22Rv1 (cell line): ENCODE results near the gene DUSP18.

Source experiments
- H3K27ac ChIP-seq: fragments of 450-650 bp; 2 replicates; pipeline ENCODE4 v1.5.1; 2017
- ZFX ChIP-seq: fragments of 450-650 bp; IDR thresholded peaks from 2 replicates; pipeline ENCODE4 v1.6.1; 2017; ENCODE audit warnings: antibody characterized with exemption, borderline replicate concordance
- TF ChIP-seq, protein P1 (sequence below): fragments of 450-650 bp; IDR thresholded peaks from 2 replicates; pipeline ENCODE4 v1.5.1; 2017; ENCODE audit warnings: mild to moderate bottlenecking

Gene DUSP18

DNA sequence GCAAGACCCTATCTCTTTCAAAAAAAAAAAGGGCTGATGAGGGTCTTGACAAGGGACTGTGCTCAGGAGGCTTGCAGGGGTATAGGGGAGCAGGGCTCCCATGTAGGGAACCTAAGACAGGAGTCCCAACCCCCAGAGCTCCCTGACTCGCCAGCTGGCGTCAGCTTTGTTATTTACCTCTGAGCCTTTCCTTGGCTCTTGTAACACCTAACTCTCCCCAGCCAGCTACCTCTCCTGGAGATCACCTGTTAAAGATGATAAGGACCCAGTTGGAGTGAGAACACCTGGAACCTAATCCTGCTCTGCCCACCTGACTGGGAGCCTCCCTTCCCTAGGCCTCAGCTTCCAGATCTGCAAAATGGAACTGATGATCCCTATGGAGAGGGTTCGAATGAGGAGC is 18.9 kb downstream of the DUSP18 start:
- TF ChIP-seq, protein P1, sequence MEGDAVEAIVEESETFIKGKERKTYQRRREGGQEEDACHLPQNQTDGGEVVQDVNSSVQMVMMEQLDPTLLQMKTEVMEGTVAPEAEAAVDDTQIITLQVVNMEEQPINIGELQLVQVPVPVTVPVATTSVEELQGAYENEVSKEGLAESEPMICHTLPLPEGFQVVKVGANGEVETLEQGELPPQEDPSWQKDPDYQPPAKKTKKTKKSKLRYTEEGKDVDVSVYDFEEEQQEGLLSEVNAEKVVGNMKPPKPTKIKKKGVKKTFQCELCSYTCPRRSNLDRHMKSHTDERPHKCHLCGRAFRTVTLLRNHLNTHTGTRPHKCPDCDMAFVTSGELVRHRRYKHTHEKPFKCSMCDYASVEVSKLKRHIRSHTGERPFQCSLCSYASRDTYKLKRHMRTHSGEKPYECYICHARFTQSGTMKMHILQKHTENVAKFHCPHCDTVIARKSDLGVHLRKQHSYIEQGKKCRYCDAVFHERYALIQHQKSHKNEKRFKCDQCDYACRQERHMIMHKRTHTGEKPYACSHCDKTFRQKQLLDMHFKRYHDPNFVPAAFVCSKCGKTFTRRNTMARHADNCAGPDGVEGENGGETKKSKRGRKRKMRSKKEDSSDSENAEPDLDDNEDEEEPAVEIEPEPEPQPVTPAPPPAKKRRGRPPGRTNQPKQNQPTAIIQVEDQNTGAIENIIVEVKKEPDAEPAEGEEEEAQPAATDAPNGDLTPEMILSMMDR: no peak
- no peak for TF ChIP-seq ZFX
- H3K27ac ChIP-seq: no peak overlapping the region

DNA sequence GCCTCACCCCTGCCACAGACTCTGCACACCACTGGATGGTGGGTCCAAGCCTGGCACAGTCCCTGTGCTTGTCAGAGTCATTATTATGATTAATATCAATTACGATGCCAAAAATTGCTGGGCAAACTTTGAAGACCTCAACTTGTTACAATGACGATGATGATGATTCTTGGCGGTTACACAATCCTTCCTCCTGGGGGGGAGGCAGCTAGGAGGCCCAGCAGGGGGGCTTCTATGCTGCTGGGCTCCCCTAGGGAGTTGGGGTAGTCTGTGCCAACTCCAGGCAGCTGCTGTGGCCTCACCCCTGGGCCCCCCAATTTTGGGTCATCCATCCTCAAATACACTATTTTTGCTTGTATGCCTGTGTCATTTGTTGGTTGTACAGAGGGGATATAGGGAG is 20.1 kb downstream of the DUSP18 start:
- no peak overlapping the region for H3K27ac ChIP-seq

DNA sequence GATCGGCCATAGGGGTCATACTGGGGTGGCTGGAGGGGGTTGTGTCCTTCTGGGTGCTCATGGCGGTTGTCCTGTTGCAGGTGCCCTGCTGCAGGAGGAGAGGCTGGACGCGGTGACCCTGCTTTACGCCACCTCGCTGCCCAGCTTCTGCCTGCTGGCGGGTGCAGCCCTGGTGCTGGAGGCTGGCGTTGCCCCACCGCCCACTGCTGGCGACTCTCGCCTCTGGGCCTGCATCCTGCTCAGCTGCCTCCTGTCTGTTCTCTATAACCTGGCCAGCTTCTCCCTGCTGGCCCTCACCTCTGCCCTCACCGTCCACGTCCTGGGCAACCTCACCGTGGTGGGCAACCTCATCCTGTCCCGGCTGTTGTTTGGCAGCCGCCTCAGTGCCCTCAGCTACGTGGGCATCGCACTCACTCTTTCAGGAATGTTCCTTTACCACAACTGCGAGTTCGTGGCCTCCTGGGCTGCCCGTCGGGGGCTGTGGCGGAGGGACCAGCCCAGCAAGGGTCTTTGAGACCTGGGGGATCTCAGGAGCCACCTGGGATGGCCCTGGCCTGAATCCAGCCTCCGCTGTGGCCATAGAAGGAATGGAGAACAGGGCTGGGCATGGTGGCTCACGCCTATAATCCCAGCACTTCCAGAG is 21.0 kb downstream of the DUSP18 start:
- TF ChIP-seq ZFX: no peak
- TF ChIP-seq, protein P1: no peak
- H3K27ac ChIP-seq: no peak overlapping the region

More for the DNA sequence above, 20.1 kb downstream of the DUSP18 start:
- TF ChIP-seq, protein P1: no peak
- no peak for TF ChIP-seq ZFX

DNA sequence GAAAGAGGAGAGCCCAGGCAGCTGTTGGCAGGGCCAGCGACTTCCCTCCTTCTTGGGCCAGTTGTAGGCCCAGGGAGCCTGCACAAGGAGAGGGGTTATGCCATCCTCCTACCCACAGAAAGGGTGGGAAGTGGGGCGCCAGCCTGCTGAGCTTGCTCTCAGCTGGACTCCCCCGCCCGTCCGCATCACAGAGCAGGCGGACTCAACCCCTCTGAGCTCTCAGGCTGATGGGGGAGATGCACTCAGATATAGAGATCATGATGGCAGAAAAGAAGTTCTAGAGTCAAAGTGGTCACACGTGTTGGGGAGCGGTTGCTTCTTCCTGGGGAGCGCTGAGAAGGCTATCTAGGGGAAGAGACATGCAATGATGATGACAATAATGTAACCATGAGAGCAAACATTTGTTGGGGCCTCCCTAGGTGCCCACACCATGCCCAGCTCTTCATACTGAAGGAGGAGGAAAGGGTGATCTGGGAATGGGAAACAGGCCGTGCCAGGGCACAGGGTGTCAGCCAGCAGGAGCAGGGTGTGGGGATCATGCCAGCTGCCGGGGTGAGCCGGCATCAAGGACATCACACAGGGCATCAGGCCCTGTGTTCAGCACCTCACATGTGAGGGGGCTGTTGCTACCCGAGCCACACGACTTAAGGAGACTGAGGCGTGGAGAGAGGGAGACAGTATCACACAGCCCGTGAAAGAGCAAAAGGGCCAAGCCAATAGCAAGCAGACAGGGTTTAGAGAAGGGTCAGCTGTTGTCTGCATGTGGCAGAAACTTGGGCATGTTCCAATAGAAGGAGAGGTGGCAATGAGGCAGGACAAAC is 24.4 kb downstream of the DUSP18 start:
- no peak overlapping the region for H3K27ac ChIP-seq
- TF ChIP-seq ZFX: no peak
- TF ChIP-seq, protein P1: no peak

DNA sequence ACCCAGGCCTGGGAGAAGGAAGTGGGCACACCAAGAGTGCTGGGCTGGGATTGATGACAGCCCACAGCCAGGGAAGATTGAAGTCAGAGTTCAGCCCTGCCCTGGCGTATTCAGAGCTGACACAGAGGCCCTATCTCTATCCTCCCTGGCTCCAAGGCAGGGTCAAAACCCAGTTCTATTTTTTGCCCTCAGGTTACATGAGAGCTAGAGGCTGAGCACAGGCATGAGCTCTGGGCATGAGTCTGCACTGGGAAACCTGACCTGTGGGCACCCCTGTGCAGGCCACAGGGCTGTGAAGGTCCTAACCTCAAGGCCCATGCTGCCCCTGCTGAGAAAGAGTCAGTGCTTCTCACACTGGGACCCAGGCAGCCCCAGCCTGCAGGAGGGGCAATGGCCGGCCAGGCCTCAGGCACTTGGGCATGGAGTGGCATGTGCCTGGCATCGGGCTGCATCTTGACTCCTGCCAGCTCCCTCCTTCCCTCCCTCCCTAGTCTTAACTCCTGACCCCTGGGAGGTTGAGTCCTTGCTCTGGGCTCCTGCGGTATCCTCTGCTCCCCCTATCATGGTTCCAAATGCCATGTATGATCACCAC is 26.7 kb downstream of the DUSP18 start:
- TF ChIP-seq, protein P1: no peak
- no peak for TF ChIP-seq ZFX

DNA sequence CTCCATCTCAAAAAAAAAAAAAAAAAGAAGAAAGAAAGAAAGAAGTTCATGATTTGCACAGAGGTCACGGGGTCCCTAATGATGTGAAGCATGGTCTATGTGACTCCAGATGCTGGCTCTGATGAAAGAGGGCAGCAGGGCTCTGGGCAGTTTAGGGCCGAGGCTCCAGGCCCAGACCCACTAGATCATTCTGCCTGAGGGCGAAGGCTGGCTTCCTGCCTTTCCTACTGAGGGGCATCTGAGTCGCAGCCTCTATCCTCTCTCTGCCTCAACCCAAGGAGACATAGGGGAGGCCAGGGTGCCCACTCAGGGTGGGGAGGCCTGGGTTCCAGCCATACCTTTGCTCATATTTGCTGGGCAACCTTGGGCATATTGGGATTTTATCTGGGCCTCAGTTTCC is 27.3 kb downstream of the DUSP18 start:
- no peak overlapping the region for H3K27ac ChIP-seq
- TF ChIP-seq, protein P1: no peak
- no peak for TF ChIP-seq ZFX

More for the DNA sequence above, 26.7 kb downstream of the DUSP18 start:
- no peak overlapping the region for H3K27ac ChIP-seq
